NB4 (cell line): ENCODE data around the gene MRC2.

Source experiments
- CTCF ChIP-seq: IDR thresholded peaks from one replicate; pipeline ENCODE4 v1.5.1; 2012; ENCODE audit warnings: low read depth, low read length
- MYC ChIP-seq: IDR thresholded peaks from 2 replicates; pipeline ENCODE4 v1.6.1; 2011; ENCODE audit warnings: low read depth, low read length
- POLR2A ChIP-seq: IDR thresholded peaks from 2 replicates; pipeline ENCODE4 v1.6.1; 2011; ENCODE audit warnings: mild to moderate bottlenecking; ENCODE audit not compliant: insufficient read length; ENCODE audit errors: extremely low read depth

GRCh38 chr17:62581764-62582163 is 45.7 kb upstream of the MRC2 start:
- TF ChIP-seq CTCF (no peak), POLR2A (no peak), MYC (no peak)
